HG02840 (cell line): Measurements from ENCODE around the gene RAB19.
A peak's percentile ranks its signal among the peaks of the same experiment; 100 is the strongest.

ENCODE experiments used
- ATAC-seq: cut with Tn5 transposase; IDR thresholded peaks from one replicate; pipeline ENCODE4 v1.9.1; 2021; ENCODE audit warnings: mild to moderate bottlenecking, moderate library complexity, moderate number of reproducible peaks; ENCODE audit not compliant: unreplicated experiment, low FRiP score

Gene RAB19

GRCh38 chr7:140403878-140404564 is at the start of gene RAB19:
TSS of gene RAB19 (plus strand) at chr7:140404058. CDS start at chr7:140407647, 3,589 bp downstream.
- ATAC-seq: no peak

DNA sequence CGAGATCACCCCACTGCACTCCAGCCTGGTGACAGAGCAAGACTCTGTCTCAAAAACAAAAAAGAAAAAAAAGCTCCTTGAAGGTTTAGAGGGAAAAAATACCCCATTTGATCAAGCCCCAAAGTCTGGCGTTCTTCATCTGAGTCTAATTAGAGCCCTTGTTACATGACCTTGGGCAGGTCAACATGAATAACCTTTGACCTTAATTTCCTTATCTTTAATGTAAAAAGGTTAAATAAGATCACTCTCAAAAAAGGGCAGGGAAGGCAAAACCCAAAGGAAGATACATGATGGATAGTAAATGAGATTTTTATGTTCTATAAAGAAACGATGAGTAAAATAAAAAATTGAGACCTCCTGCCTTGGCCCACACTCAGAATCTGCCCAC is 45.8 kb upstream of the RAB19 start:
- ATAC-seq: no peak

GRCh38 chr7:140358412-140359051 is 45.3 kb upstream of the RAB19 start:
- ATAC-seq: no peak

DNA sequence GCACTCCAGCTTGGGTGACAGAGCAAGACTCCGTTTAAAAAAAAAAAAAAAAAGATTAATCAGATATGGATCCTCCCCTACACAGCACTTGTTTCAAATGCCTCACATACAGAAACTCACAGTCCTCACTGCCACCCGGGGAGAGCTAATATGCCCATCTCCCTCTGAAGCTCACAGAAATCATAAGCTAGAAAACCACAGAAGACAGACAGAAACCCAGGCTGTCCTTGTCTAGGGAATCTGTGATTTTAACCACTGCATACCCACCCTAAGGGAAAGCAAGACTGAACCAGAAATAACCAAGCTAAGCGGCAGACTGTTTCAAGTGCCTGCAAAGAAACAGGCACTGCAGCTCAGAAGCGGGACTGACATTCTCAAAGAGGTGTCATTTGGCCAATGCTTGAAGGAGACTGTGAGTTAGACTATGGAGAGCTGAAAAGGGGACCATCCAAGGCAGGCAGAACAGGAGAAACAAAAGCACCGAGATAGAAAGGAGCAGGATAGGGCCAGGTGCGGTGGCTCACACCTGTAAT is 43.1 kb upstream of the RAB19 start:
- no peak for ATAC-seq

- no peak for ATAC-seq
Observed at GRCh38 chr7:140364819-140365218, 39.0 kb upstream of the RAB19 start.

DNA sequence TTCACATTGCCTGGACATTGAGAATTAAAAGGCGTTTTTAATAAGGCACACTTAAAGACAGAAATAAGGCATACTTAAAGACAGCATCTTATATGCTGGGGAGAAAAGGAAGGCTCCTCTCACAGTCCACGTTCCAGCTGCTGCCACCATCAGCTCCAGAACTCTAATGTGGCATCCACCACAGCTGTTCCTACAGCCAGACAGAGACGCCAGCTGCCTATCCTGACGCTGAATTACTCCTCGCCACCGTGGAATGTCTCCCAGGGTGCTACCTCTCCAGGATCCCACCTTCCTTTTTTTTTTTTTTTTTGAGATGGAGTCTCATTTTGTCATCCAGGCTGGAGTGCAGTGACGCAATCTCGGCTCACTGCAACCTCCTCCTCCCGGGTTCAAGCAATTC is 36.3 kb upstream of the RAB19 start:
- no peak for ATAC-seq

- ATAC-seq: no peak
Observed at GRCh38 chr7:140369294-140369693, 34.6 kb upstream of the RAB19 start.

DNA sequence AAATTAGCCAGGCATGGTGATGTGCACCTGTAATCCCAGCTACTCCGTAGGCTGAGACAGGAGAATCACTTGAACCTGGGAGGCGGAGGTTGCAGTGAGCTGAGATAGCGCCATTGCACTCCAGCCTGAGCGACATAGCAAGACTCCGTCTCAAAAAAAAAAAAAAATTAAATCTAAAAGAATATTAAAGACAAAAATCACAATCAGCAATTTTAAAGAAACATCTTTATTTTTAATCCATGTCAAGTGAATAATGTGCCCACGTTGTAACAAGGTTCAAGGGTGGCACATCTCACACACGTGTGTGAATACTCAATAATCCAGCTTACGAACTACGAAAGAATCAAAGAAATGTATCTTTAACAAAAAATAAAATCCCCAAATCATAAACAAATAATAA is 28.5 kb upstream of the RAB19 start:
- no peak for ATAC-seq

- no peak for ATAC-seq
Observed at GRCh38 chr7:140375892-140376730, 27.7 kb upstream of the RAB19 start.

DNA sequence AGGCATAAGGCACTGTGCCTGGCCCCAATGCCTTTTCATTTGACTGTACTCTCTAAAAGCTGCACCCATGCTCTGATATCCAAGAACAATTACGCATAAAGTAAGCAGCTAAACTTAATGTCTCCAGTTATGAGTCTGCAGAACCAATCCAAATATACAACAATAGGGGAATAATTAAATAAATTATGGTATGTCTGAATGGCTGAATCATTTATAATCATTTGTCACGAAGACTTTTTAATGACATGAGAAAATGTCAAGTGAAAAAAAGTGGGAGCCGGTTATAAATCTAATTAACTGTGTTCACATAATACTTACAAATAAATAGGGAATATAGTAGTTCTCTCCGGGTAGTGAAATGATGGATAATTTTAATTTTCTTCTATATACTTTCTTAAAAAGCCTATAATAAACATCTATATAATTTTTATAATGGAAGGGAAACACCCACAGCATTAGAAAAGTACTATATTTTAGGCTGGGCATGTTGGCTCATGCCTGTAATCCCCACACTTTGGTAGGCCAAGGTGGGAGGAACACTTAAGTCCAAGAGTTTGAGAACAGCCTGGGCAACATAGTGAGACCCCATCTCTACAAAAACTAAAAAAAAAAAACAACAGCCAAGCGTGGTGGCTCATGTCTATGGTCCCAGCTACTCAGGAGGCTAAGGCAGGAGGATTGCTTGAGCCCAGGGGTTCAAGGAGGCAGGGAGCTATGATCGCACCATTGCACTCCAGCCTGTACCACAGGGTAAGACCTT is 19.7 kb upstream of the RAB19 start:
- no peak for ATAC-seq

GRCh38 chr7:140384894-140385545 is 18.8 kb upstream of the RAB19 start:
- ATAC-seq: no peak

- ATAC-seq: no peak
Observed at GRCh38 chr7:140389445-140389844, 14.4 kb upstream of the RAB19 start.

GRCh38 chr7:140390034-140390433 is 13.8 kb upstream of the RAB19 start:
- ATAC-seq: no peak

- ATAC-seq: no peak
Observed at GRCh38 chr7:140390466-140391190, 13.2 kb upstream of the RAB19 start.

DNA sequence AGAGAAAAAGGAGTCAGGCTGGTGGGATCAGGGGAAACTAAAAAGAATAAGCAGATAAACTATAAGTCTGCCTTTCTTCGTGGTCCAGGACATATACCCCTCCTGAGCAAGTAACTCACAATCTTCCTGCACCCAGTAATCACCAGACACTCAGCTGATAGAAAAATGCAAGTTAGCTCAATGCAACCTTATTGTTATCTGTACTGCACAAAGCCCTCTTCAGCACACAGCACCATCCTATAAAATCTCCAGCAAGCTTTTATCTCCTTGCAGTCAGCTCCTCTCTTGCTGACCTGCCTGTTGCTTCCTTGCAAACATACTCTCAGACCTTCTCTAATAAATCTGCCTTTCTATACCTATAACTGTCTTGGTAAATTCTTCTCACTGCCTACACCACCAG is 12.2 kb upstream of the RAB19 start:
- no peak for ATAC-seq

DNA sequence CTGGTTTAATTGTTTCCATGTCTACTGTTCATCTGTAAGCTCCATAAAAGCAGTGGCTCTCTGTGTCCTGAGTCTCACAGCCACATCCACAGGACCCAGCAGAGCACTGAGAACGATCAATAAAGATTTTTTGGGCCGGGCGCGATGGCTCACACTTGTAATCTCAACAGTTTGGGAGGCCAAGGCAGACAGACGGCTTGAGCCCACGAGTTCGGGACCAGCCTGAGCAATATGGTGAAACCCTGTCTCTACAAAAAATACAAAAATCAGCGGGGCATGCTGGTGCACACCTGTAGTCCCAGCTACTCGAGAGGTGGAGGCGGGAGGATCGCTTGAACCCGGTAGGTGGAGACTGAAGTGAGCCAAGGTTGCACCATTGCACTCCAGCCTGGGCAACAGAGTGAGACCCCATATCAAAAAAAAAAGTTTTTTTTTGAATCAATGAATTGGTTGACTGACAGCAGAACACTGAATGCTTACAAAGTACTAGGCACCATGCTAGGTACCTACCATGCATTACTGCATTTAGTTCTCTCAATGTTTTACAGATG is 10.0 kb upstream of the RAB19 start:
- no peak for ATAC-seq

- peak; percentile 97 for ATAC-seq
Observed at GRCh38 chr7:140397784-140398750, 5.8 kb upstream of the RAB19 start, which contains the start of gene SLC37A3. TSS of gene SLC37A3 (minus strand) at chr7:140398530. CDS start at chr7:140382526, 16,004 bp downstream.

DNA sequence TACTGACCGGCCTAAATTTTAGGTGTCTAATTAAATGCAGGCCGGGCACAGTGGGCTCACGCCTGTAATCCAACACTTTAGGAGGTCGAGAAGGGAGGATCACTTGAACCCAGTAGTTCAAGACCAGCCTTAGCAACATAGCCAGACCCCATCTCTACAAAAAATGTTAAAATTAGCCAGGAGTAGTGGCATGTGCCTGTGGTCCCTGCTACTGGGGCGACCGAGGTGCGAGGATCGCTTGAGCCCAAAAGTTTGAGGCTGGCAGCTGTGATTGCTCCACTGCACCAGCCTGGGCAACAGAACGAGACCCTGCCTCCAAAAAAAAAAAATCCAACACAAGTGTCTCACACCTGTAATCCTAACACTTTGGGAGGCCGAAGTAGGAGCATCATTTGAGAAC is 5.0 kb upstream of the RAB19 start:
- no peak for ATAC-seq
